Memory B cell (primary cell): Measurements from ENCODE around the gene LTB4R.

Experiments
- ATAC-seq: fragments of 150-1000 bp; cut with Tn5 transposase; 2 replicates; pipeline ENCODE4 v1.10.0; 2021; ENCODE audit warnings: low read depth, mild to moderate bottlenecking, moderate library complexity
- DNase-seq, 2 donors: peaks; one replicate each; pipeline ENCODE4 v3.0.0; 2022; ENCODE audit warnings: low spot score in 2 of 2
- H3K27ac Mint-ChIP-seq: one replicate; pipeline ENCODE4 v1.8.0; 2022; ENCODE audit warnings: mild to moderate bottlenecking, moderate library complexity, mixed read lengths
- H3K27me3 Mint-ChIP-seq: one replicate; pipeline ENCODE4 v1.8.0; 2022; ENCODE audit warnings: mixed read lengths
- H3K36me3 Mint-ChIP-seq: one replicate; pipeline ENCODE4 v1.8.0; 2022; ENCODE audit warnings: mild to moderate bottlenecking, mixed read lengths
- H3K4me1 Mint-ChIP-seq: one replicate; pipeline ENCODE4 v1.8.0; 2022; ENCODE audit warnings: mixed read lengths
- H3K4me3 Mint-ChIP-seq: one replicate; pipeline ENCODE4 v1.8.0; 2022; ENCODE audit warnings: mild to moderate bottlenecking, moderate library complexity, mixed read lengths
- H3K9me3 Mint-ChIP-seq: one replicate; pipeline ENCODE4 v1.8.0; 2022; ENCODE audit warnings: mixed read lengths

LTB4R gene

GRCh38 chr14:24285351-24285750 is 26.0 kb upstream of the LTB4R start:
- Mint-ChIP-seq H3K36me3 (peaks cover under 1% of the 10 kb centered on the region), H3K27me3 (no peaks in the 10 kb centered on the region), H3K4me3 (no peak overlapping the region), H3K9me3 (no peaks in the 10 kb centered on the region), H3K4me1 (peaks cover 19% of the 10 kb centered on the region), H3K27ac (no peak overlapping the region)
- DNase-seq (no peak), ATAC-seq (no peak)

- Mint-ChIP-seq H3K36me3 (peaks cover 11% of the 10 kb centered on the region), H3K9me3 (no peaks in the 10 kb centered on the region), H3K4me3 (no peak overlapping the region), H3K27me3 (no peaks in the 10 kb centered on the region), H3K27ac (no peak overlapping the region), H3K4me1 (peaks cover 11% of the 10 kb centered on the region)
- DNase-seq (no peak), ATAC-seq (no peak)
These were observed 24.3 kb upstream of the LTB4R start for GRCh38 chr14:24286996-24287395.

GRCh38 chr14:24289649-24290280 is 21.5 kb upstream of the LTB4R start:
- no peaks in the 10 kb centered on the region for H3K27me3 Mint-ChIP-seq
- ATAC-seq: peak; percentile 80
- H3K27ac Mint-ChIP-seq: no peak overlapping the region
- H3K4me3 Mint-ChIP-seq: no peak overlapping the region
- peaks cover 7% of the 10 kb centered on the region for H3K4me1 Mint-ChIP-seq
- no peaks in the 10 kb centered on the region for H3K9me3 Mint-ChIP-seq
- no peak for DNase-seq
- peaks cover 19% of the 10 kb centered on the region for H3K36me3 Mint-ChIP-seq

- Mint-ChIP-seq H3K9me3 (no peaks in the 10 kb centered on the region), H3K4me3 (no peak overlapping the region), H3K27me3 (no peaks in the 10 kb centered on the region), H3K27ac (peak overlapping the region; percentile 68), H3K36me3 (peaks cover 23% of the 10 kb centered on the region), H3K4me1 (peaks cover 7% of the 10 kb centered on the region)
- DNase-seq: no peak
- ATAC-seq: no peak
These were observed 20.6 kb upstream of the LTB4R start for GRCh38 chr14:24290746-24291145.

- peaks cover 31% of the 10 kb centered on the region for H3K36me3 Mint-ChIP-seq
- peaks cover 12% of the 10 kb centered on the region for H3K4me1 Mint-ChIP-seq
- H3K27me3 Mint-ChIP-seq: no peaks in the 10 kb centered on the region
- ATAC-seq (no peak), DNase-seq (no peak)
- H3K27ac Mint-ChIP-seq: no peak overlapping the region
- no peak overlapping the region for H3K4me3 Mint-ChIP-seq
- no peaks in the 10 kb centered on the region for H3K9me3 Mint-ChIP-seq
These were observed 19.7 kb upstream of the LTB4R start for GRCh38 chr14:24291446-24292117.

- peaks cover 19% of the 10 kb centered on the region for H3K4me1 Mint-ChIP-seq
- no peak for ATAC-seq
- no peaks in the 10 kb centered on the region for H3K27me3 Mint-ChIP-seq
- peaks cover 32% of the 10 kb centered on the region for H3K36me3 Mint-ChIP-seq
- no peak overlapping the region for H3K4me3 Mint-ChIP-seq
- H3K9me3 Mint-ChIP-seq: no peaks in the 10 kb centered on the region
- DNase-seq: no peak
- no peak overlapping the region for H3K27ac Mint-ChIP-seq
These were observed 19.0 kb upstream of the LTB4R start for GRCh38 chr14:24292118-24292807.

- DNase-seq: no peak
- peaks cover 32% of the 10 kb centered on the region for H3K36me3 Mint-ChIP-seq
- no peak overlapping the region for H3K4me3 Mint-ChIP-seq
- H3K9me3 Mint-ChIP-seq: no peaks in the 10 kb centered on the region
- peaks cover 26% of the 10 kb centered on the region for H3K4me1 Mint-ChIP-seq
- no peak overlapping the region for H3K27ac Mint-ChIP-seq
- no peaks in the 10 kb centered on the region for H3K27me3 Mint-ChIP-seq
- no peak for ATAC-seq
These were observed 17.8 kb upstream of the LTB4R start for GRCh38 chr14:24293525-24293924.

GRCh38 chr14:24296341-24297157 is 14.8 kb upstream of the LTB4R start:
- no peaks in the 10 kb centered on the region for H3K27me3 Mint-ChIP-seq

GRCh38 chr14:24297190-24297964 is 13.9 kb upstream of the LTB4R start:
- H3K4me3 Mint-ChIP-seq: no peak overlapping the region
- peak overlapping the region; percentile 83 for H3K27ac Mint-ChIP-seq
- ATAC-seq (no peak), DNase-seq (no peak)
- H3K27me3 Mint-ChIP-seq: no peaks in the 10 kb centered on the region
- peaks cover 22% of the 10 kb centered on the region for H3K36me3 Mint-ChIP-seq
- peaks cover 36% of the 10 kb centered on the region for H3K4me1 Mint-ChIP-seq
- no peaks in the 10 kb centered on the region for H3K9me3 Mint-ChIP-seq

More at GRCh38 chr14:24296341-24297157, 14.8 kb upstream of the LTB4R start:
- ATAC-seq (peak; percentile 67), DNase-seq (peak; percentile 65 to 71)
- H3K9me3 Mint-ChIP-seq: no peaks in the 10 kb centered on the region
- no peak overlapping the region for H3K4me3 Mint-ChIP-seq
- peaks cover 22% of the 10 kb centered on the region for H3K36me3 Mint-ChIP-seq
- peak overlapping the region; percentile 83 for H3K27ac Mint-ChIP-seq
- peaks cover 36% of the 10 kb centered on the region for H3K4me1 Mint-ChIP-seq

- no peaks in the 10 kb centered on the region for H3K27me3 Mint-ChIP-seq
- H3K9me3 Mint-ChIP-seq: no peaks in the 10 kb centered on the region
- peaks cover 36% of the 10 kb centered on the region for H3K4me1 Mint-ChIP-seq
- ATAC-seq (no peak), DNase-seq (no peak)
- peak overlapping the region; percentile 91 for H3K4me3 Mint-ChIP-seq
- peak overlapping the region; percentile 94 for H3K27ac Mint-ChIP-seq
- peaks cover 26% of the 10 kb centered on the region for H3K36me3 Mint-ChIP-seq
These were observed 12.4 kb upstream of the LTB4R start for GRCh38 chr14:24298892-24299254.

- Mint-ChIP-seq H3K9me3 (no peaks in the 10 kb centered on the region), H3K4me1 (peaks cover 36% of the 10 kb centered on the region), H3K36me3 (peaks cover 29% of the 10 kb centered on the region), H3K27me3 (no peaks in the 10 kb centered on the region), H3K4me3 (peak within 1 kb of the TSS; percentile 91), H3K27ac (peak within 1 kb of the TSS; percentile 94)
- ATAC-seq (peak; percentile 84), DNase-seq (peak; percentile 88 to 97)
These were observed 11.8 kb upstream of the LTB4R start, which contains the start of the genes DHRS1 and NOP9 for GRCh38 chr14:24299255-24300191. DHRS1 (minus strand) TSS chr14:24299780; CDS start chr14:24299106, 674 bp downstream. NOP9 (plus strand) TSS chr14:24299850; CDS start chr14:24299955, 105 bp downstream.

- no peaks in the 10 kb centered on the region for H3K9me3 Mint-ChIP-seq
- H3K4me1 Mint-ChIP-seq: peaks cover 36% of the 10 kb centered on the region
- H3K4me3 Mint-ChIP-seq: peak overlapping the region; percentile 91
- no peak for ATAC-seq
- no peak for DNase-seq
- peak overlapping the region; percentile 94 for H3K27ac Mint-ChIP-seq
- H3K27me3 Mint-ChIP-seq: no peaks in the 10 kb centered on the region
- H3K36me3 Mint-ChIP-seq: peaks cover 34% of the 10 kb centered on the region
These were observed 10.8 kb upstream of the LTB4R start for GRCh38 chr14:24300326-24300980.
